Cardiac septum (tissue), 1 donor: ENCODE results near the gene FBN2. TPM values are rescaled to one million over a fixed set of nuclear protein-coding genes. Genes with fewer than 3 reads are reported as not detected.
"Not testable (repeated sequence)": the region's sequence is repeated elsewhere in the genome, so short reads cannot be mapped to it uniquely, and the experiment has no call there.

Experiments used
- DNase-seq: peaks from one replicate; pipeline ENCODE4 v3.0.0-alpha.2; 2020; ENCODE audit warnings: low spot score
- intact Hi-C: fragments of 100-400 bp; cut with DNase I; formaldehyde crosslinking; loops from one replicate; pipeline ENCODE4 v1.14.0; 2022
- total RNA-seq: library from RNA; stranded (reverse); fragmentation: NEBNext Ultra II Directional; extraction: Animal tissue kit (Norgen Biotek cat#: 25700); gene quantifications from one replicate; pipeline ENCODE4 v1.2.1, GENCODE V29; 2021
- donor health status: DM: no; HTN: no; CAD: no.

The FBN2 gene
- total RNA-seq, 1 donor from 2014 or later = 7.1 TPM

DNA sequence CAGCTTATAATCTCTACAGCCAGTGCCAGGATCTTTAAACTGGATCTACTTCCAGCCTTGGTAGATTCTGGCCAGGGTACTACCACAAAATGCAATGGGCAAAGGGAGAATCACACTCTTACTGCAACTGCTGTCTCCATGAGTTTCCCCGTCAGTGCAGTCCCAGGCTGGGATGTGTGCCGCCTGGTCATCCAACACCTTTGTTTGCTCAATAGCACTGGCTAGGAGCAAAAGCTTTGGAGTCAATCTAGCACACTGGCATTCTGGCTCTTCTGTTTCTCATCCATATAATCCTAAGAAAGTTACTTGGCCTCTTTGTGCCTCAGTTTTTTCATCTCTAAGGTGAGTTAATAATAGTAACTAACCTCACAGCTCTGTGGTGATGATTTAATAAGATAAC is 96.9 kb downstream of the FBN2 start:
- no peak for DNase-seq
- intact Hi-C loops = no loop called here

DNA sequence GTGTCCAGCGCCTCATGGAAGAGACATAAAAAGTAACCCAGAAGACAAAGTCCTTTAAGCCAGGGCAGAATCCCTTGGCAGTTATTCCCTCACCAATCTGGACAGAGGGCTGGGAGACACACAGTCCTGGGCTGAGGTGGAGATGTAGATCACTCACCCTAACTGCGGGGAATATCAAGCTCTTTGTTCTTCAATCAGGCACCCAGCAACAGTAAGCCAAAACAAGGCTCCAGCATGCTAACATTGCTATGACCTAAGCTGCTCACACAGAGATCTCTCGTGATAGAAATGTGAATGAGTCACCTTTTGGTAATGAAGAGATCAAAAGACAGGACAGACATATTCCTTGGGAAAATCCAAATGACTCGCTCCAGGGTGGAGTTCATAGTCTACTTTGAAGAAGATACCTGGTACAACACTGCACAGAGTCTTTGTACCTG is 101.3 kb downstream of the FBN2 start:
- intact Hi-C loops = no loop called here
- no peak for DNase-seq

DNA sequence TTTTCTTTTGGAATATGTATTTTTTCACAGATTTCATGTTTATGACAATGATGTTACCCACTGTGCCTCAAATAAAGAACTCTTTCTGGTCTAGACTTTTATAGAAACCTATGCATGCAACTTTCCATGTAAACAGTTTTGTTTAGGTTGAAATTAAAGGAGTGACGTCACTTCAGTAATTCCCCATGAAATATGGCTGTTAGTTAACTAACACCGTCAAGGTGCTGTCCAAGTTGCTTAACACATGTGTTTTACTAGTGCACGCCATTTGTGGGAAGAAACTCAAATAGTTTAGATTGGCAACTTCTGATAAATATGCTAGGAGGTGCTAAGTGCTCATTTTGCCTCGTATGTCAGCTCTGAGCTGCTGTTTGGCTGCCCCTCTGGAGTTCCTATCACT is 102.2 kb downstream of the FBN2 start:
- intact Hi-C loops = no loop called here
- no peak for DNase-seq

DNA sequence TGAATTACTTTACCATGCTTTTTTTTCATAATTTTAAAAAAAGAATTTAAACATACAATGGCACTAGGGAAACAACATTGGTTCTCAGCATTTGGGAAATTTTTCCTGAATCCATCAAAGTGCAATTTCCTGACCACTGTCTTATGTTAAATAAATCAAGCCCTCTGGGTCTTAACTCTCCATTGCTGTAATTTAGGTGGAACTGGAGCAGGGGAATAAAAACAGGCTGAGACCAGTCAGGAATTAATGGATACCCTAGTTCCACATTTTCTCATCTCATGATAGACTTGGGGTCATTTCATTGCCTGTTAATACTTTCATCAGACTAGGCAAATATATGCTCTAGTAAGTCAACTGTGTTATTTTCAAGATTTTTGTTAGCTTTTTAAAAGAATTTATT is 103.1 kb downstream of the FBN2 start:
- intact Hi-C loops = no loop called here
- DNase-seq = no peak

DNA sequence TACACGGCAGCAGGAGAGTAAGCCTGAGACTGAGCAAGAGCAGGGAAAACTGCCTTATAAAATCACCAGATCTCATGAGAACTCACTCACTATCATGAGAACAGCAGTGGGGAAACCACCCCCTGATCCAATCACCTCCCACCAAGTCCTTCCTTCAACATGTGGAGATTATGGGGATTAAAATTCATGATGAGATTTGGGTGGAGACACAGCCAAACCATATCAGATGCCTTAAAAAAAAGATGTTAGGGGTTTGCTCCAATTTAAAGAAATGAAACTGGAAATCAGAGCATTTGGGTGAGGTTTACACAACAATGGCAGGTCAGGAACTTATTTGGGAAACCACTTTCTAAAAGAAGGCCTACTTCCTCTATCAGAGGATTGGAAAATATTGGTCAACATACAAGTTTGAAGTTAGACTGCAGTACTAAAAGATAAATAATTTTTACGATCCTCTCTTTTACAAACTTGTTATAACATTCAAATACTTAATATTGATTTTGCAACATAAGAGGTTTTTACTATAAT is 105.1 kb downstream of the FBN2 start:
- DNase-seq = no peak
- intact Hi-C loops = no loop called here

DNA sequence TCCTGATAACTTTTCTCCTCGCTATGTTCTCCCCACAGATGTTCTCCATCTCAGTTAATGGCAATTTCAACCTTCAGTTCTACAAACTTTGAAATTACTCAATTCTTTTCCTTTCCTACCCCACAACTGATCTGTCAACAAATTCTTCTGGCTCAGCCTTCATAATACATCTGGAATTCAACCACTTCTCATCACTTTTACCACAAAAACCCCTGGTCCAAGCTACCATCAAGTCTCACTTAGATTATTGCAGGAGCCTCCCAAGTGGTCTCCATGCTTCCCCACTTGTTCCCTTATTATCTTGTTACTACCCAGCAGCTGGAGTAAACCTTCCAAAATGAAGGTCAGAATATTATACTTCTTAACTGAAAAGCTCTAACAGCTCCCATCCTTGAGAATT is 110.1 kb downstream of the FBN2 start:
- intact Hi-C loops = no loop called here

DNA sequence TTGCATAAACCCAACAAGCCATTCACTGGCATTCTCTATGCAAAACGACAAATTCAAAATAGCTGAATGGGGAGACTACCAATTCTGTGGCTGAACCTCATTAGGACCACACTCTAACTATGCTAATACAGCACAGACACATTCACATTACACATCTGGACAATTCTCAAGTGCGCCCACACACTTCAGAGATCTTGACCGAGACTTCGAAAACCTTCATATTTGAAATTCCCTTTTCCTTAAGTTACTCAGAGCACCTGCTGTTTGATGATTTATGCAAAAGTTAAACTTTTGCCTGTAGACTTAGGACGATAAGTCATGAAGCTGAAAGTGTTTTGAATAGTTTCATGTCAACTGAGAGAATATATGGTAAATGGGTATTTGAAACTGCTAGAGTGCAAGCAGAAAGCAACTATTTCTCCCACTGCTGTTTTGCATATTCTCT is 111.9 kb downstream of the FBN2 start:
- no peak for DNase-seq
- intact Hi-C loops = no loop called here

More for the DNA sequence above, 110.1 kb downstream of the FBN2 start:
- no peak for DNase-seq

DNA sequence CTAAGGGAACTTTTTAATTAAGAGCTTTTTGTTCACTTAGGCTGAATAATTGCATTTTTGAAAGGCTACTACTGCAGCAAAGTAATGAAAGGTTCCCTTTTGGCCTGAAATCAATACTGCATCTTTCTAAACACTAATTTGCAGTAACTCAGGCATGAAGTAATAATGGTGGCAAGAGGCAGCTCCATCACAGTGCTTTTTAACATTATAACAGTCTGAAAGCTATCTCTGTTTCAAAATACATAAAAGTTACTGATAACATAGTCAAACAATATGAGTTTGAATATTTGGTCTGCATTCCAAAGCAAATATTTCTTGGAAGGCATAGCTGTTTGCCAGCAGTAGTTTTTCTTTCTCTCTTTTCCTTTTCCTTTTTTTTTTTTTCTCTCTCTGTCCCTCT is 113.4 kb downstream of the FBN2 start:
- DNase-seq = no peak
- intact Hi-C loops = no loop called here

DNA sequence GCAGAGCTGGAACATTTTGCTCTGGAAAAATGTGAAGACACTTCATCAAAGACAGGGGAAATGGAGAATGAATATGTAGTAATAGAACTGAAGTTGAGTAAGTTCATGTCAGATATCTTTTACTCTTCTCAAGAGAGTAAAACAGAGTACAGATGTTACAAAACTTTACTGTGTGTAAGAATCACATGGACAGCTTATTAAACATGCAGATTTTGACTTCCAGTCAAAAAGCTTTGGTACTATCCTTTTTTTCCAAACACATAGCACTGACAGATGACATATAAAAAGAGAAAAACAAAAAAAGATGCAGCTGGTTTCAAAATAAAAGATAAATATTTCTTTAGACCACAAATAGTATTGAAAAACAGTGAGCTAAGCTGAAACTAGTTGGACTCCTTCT is 115.4 kb downstream of the FBN2 start:
- DNase-seq = no peak
- intact Hi-C loops = no loop called here

DNA sequence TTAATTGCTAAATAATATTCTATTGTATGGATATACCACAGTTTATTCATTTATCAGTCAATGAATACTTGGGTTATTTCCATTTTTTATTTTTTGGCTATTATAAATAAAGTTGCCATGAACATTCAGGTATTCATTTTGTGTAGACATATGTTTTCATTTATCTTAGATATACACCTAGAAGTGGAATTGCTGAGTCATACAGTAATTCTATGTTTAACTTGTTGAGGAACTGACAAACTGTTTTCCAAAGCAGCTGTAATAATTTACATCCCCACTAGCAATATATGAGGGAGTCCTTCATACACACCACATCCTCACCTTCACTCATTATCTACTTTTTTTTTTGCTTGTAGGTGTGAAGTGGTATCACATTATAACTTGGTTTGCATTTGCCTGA is 123.6 kb downstream of the FBN2 start:
- intact Hi-C loops = no loop called here
- no peak for DNase-seq

DNA sequence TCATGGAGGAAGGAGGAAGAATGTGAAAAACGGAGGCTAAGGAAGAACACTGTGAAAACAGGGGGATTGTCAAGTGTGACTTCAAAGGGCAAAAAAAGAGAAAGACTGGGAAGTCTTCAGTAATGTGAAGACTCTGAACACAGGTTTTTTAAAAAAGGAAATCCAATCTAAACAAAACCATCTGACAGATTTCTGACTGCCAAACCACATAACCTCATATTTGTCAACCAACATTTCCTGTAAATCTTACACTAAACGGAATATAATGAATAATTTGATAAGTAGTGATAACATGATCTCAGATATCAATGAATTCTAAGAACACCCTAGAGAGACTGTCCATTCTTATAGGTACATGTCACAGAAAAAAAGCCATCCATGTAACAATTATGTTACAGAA is 124.7 kb downstream of the FBN2 start:
- no peak for DNase-seq
- intact Hi-C loops = no loop called here

DNA sequence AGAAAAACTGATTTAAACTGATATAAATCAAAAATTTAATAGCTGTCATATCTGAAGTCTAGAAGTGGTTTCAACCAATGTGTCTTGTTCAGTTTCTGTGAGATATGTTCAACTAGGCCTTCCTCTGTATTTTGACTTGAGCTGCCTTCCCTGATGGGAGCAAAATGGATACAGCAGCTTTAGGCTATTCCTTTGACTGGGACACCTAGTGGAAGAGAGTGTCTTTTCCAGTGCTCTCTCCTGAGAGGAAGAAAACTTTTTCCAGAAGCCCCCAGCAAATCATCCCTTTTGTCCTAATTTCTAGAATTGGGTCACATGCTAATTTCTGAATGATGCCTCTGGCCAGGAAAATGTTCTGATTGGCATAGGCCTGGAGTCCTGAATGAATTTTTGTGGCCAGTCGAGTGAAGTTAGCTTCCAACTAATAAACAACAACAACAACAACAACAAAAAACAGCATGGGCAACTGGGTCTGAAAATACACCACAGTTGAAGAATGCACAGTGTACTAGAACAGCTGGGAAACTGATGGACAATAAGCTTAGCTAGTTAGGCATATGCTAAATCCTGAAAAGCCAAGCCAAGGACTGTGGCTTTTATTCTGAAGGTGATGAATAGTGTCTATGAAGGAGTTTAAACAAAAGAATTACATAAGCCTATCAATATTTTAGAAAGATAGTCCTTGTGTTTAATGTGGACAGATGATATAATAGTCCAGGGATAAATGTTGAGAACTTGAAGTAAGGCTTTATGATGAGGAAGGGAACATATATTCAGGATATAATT is 125.7 kb downstream of the FBN2 start:
- intact Hi-C loops = no loop called here
- no peak for DNase-seq

DNA sequence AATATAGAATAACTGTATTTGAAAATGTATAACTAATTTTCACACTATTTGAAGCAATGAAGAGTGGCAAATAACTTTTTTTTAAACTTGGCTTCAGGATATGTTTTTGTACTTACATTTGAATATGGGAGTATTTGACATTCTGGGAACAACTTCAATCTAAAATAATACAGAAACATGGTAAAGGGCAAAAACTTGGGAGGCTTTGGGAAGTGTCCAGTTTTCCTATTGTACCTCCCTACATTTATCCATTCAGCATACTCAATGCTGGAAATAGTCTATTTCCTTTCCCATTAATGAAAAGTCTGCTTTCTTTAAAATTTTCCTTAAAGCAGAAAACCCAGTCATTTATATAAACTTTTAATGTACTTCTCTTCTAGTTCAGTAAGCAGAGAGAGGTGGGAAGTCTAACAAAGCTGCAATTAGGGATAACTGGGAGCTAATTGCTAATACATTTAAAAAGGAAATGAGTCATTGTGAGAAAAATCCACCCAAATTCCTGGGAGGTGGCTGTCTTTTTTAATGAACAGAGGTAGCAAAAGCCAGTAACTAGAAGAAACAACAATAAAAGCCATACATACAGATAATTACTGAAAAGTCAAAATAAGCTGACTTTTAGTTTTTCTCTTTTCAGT is 128.8 kb downstream of the FBN2 start:
- intact Hi-C loops = no loop called here
- DNase-seq = no peak

DNA sequence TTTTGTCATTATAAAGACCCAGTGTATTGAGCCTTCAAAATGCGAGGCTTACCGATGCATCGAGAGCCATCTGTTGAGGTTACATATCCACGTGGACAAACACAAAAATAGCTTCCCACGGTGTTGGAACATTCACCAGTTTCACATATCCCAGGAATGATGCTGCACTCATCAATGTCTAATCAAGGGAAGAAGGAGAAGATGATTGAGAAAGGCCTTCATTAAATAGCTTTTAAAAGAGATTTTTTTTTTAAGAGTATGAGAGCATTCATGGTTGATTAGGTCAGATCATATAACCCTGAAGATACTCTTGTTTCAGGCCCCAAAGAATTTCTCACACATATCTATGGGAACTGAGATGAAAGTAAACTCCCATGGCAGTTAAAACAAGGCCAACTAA is 129.4 kb downstream of the FBN2 start:
- no peak for DNase-seq
- intact Hi-C loops = no loop called here

DNA sequence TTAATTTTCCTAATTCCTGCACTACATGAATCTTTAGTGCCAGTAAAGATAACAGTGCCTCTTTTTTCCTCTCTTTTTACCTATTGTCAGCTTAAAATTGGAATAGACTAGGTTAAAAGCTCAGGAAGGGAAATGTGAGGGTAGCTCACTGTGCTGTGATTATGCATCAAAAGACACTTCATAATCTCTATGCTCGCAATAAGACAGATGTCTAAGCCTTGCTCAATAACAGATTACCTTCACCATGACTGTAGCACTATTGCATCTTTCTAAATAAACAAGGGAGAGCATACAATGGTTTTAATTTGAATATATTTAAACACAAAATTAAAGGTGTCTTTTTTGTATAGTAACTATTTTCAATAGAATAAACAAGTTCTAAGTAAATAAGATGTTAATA is 130.1 kb downstream of the FBN2 start:
- intact Hi-C loops = no loop called here
- no peak for DNase-seq

DNA sequence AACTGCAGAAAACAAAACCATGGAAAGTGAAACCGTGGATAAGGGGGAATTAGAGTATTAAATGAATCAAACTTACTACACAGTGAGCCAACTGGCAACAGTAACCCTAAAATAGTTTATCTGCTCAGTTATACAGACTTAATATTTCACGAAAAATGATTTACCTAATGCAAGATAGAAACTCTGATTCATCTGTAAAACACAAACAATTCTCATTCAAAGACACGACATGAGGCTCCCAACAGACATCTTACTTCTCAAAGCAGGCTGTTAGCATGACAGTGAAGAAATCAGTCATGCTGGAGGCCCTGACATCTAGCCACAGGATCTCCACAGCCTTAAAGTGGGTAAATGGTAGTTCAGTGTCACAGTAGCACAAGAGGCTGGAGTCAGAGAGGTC is 131.2 kb downstream of the FBN2 start:
- intact Hi-C loops = no loop called here
- no peak for DNase-seq

DNA sequence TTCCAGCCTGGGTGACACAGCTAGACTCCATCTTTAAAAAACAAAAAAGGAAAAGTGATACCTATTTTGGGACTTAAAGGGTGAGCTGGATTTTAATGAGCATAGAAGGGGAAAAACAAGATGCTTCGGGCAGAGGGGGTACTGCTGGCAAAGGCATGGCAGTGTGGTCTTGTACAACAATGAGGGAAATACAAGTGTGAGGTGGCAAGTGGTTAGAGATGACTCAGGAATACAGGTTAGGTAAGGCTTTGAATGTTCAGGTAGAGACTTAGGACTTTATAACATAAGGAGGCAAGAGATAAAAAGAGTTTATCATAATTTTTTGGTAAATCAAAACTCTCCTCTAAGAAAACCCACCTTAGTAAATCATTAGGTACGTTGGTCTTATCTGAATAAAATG is 132.9 kb downstream of the FBN2 start:
- intact Hi-C loops = no loop called here
- DNase-seq = no peak

DNA sequence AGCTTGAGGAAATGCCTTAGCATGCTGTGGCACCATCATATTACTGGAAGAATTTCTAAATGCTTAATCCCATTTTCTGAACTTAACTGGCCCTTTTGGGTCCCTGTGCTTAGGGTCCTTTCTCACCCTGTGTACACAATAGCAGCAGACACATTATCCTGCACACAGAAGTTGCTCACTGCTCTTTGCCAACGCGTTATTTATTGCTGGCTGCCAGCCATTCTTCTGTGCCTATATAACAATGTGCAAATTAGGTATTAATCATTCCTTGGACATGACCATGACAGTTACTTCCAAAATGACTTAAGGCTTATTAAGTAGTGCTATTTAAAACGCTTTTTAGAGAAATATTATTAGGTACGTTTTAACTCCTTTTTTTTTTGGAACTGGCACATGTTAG is 134.7 kb downstream of the FBN2 start:
- DNase-seq = no peak
- intact Hi-C loops = no loop called here

DNA sequence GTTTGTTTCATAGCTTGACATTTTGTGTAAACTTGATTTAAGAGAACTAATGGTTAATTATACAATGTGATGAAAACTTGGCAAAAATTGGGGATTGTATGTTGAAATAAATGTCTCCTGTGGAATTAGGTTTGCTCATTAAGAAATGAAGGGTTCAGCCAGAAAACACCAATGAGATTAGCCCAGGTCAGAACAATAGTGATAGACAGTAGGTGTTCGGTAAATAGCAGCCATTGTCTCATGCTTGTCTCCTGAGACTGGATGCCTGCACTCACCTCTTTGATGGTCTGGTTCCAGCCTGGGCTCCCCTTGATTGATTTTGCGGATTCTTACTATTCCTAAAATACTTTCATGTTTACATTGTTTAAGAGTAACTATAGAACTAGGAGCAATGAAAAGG is 135.5 kb downstream of the FBN2 start:
- intact Hi-C loops = no loop called here
- DNase-seq = no peak

DNA sequence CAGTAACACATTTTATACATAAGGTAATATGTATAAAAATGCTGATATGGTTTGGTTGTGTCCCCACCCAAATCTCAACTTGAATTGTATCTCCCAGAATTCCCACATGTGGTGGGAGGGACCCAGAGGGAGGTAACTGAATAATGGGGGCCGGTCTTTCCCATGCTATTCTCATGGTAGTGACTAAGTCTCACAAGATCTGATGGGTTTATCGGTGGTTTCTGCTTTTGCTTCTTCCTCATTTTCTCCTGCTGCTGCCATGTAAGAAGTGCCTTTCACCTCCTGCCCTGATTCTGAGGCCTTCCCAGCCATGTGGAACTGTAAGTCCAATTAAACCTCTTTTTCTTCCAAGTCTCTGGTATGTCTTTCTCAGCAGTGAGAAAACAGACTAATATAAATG is 137.3 kb downstream of the FBN2 start:
- intact Hi-C loops, DNase-seq: not testable (repeated sequence)

DNA sequence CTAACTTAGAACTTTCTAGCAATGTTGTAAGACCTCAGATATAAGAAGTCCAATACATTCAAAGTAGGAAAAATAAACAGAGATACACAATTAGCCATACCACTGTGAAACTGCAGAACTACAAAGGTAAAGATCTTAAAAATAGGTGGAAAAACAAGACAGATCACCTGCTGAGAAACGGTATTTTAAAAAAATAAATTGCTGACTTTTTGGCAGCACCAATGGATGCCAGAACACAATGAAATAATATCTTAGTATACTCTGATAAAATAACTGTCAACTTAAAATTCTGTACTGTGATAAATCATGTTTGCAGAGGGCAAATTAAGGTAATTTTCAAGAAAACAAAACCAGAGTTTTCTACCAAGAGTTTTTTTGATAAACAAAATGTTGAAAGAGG is 138.9 kb downstream of the FBN2 start:
- intact Hi-C loops = no loop called here
- DNase-seq = no peak
